ENCODE data around the gene NAPB.

DNA sequence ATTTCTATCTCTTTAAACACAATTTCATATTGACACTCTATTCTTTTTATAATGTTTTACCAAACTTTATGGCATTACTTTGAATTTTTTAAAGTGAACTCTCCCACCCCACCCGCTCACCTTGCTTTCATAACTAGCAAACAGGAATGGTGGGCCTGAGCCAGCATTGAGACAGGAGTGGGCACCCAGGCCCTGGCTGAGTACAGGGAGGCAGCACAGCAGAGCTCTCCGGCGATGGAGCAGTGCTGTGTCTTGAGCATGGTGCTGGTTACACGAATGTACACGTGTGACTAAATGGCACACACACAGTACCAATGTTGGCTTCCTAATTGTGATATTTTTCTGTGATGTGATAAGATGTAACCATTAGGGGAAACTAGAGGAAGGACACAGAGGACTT, 26.9 kb upstream of the NAPB start:
- TF ChIP-seq EZH2phosphoT487 (IDR thresholded peaks at IDR 0.05; ENCODE audit: insufficient read depth, low read depth) (no peak), EZH2 (IDR thresholded peaks at IDR 0.05; ENCODE audit: insufficient read depth, poor library complexity, severe bottlenecking) (no peak)

Measured in GM23248 (cell line).